ENCODE data around the gene COX8A. TPM values are rescaled to one million over a fixed set of nuclear protein-coding genes. Genes with fewer than 3 reads are reported as not detected.

The COX8A gene
- total RNA-seq, 1 donor from 2014 or later, result 182 TPM

DNA sequence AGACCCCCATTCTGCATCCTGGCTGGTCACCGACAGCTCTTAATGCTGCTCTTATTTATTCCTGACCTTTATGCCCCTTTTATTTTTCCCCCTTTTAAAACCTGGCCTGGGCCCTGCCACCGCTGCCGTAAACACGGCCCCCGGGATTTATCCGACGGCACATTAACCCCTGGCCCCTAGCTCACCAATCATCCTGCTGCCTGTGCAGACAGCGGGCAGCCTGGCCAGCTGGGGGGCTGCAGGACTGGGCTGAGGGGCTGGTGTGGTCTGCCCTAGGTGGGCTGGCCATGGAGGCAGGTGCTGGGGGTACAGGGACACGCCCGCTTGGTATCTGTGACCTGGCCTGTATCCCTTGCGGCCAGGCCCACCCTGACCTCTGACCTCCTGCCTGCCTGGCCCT is 39.9 kb downstream of the COX8A start:
- no peak for ATAC-seq (ENCODE audit: low read depth)
- no peaks in the 10 kb centered on the region for H3K4me1 Mint-ChIP-seq
- no peak overlapping the region for H3K4me3 Mint-ChIP-seq
- peaks cover 3% of the 10 kb centered on the region for H3K9me3 Mint-ChIP-seq
- no peaks in the 10 kb centered on the region for H3K36me3 Mint-ChIP-seq (ENCODE audit: low read depth)
- no peak overlapping the region for H3K27ac Mint-ChIP-seq
- DNase-seq, result no peak
- intact Hi-C loops (cut with micrococcal nuclease), result no loop called here
- peaks cover 3% of the 10 kb centered on the region for H3K27me3 Mint-ChIP-seq
- CTCF ChIA-PET, result no interaction called here
- POLR2A ChIA-PET, result no interaction called here
- TF ChIP-seq, protein P1, sequence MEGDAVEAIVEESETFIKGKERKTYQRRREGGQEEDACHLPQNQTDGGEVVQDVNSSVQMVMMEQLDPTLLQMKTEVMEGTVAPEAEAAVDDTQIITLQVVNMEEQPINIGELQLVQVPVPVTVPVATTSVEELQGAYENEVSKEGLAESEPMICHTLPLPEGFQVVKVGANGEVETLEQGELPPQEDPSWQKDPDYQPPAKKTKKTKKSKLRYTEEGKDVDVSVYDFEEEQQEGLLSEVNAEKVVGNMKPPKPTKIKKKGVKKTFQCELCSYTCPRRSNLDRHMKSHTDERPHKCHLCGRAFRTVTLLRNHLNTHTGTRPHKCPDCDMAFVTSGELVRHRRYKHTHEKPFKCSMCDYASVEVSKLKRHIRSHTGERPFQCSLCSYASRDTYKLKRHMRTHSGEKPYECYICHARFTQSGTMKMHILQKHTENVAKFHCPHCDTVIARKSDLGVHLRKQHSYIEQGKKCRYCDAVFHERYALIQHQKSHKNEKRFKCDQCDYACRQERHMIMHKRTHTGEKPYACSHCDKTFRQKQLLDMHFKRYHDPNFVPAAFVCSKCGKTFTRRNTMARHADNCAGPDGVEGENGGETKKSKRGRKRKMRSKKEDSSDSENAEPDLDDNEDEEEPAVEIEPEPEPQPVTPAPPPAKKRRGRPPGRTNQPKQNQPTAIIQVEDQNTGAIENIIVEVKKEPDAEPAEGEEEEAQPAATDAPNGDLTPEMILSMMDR (IDR thresholded peaks at IDR 0.05), result no peak

DNA sequence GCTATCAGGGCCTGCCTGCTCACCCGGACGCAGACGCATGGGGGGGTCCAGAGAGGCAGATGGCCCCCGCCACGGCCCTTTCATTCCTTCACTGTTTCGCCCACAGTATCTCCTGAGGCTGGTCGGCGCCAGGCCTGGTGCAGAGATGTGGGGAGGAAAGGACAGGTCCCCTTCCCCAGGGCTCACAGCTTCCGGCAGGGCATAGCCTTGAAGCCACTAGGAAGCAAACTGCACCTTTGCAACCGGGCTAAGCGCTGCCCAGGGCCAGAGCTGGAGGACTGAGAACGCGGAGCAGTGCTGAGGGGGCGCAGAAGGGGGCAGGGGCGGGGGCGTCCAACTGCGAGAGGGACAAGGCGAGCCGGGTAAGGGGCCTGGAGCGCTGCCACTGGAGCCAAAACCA is 41.1 kb downstream of the COX8A start:
- Mint-ChIP-seq H3K9me3 (peaks cover 3% of the 10 kb centered on the region), H3K27ac (no peak overlapping the region), H3K36me3 (ENCODE audit: low read depth) (no peaks in the 10 kb centered on the region), H3K4me3 (no peak overlapping the region), H3K4me1 (no peaks in the 10 kb centered on the region), H3K27me3 (peaks cover 3% of the 10 kb centered on the region)
- TF ChIP-seq, protein P1 (IDR thresholded peaks at IDR 0.05), result no peak
- DNase-seq (no peak), ATAC-seq (ENCODE audit: low read depth) (no peak)
- ChIA-PET CTCF (no interaction called here), POLR2A (no interaction called here)
- intact Hi-C loops (cut with micrococcal nuclease), result no loop called here

DNA sequence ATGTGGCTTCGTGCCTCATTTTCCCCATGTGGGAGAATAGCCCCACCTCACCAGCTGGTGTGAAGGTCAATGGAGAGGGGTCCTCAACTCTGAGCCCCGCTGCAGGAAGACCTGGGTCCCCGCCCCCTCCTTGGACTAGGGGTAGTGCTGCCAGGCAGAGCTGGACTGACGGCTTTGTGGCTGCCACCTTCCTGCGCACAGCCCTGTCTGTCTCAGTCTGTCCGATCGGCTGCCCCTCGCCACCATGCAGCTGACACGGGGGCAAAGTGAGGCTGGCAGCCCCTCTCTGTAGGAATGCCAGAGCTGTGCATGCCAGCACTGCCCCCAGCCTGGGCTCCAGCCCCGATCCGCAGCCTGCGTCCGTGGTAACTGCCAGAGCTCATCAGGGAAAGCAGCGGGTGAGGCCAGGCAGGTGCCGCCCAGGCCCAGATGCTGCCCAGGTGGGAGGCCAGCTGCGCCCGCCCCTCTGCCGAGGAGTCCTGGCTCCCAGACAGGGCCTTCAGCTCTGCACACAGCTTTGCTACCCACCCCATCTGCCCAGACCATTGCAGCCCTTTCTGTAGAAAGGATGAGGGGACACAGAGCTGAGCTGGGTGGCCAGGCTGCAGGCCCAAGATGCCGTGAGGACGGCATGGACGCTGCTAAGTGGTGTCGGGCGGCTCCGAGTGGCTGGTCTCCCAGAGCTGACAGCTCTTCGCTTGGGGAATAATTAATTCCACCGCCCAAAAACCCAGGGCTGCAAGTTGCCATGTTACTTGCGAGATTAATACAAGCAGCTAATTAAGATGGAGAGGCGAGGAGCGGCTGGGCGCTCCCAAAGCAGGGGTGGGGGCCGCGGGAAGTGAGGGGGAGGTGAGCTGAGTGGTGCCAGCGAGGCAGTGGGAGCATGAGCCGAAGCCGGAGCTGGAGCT is 41.8 kb downstream of the COX8A start:
- ATAC-seq (ENCODE audit: low read depth), result no peak
- POLR2A ChIA-PET, result no interaction called here
- H3K9me3 Mint-ChIP-seq, result no peaks in the 10 kb centered on the region
- CTCF ChIA-PET, result no interaction called here
- no peak for DNase-seq
- H3K36me3 Mint-ChIP-seq (ENCODE audit: low read depth), result no peaks in the 10 kb centered on the region
- no peak overlapping the region for H3K4me3 Mint-ChIP-seq
- TF ChIP-seq, protein P1 (IDR thresholded peaks at IDR 0.05), result no peak
- H3K27ac Mint-ChIP-seq, result no peak overlapping the region
- H3K27me3 Mint-ChIP-seq, result no peaks in the 10 kb centered on the region
- intact Hi-C loops (cut with micrococcal nuclease), result no loop called here
- H3K4me1 Mint-ChIP-seq, result no peaks in the 10 kb centered on the region

DNA sequence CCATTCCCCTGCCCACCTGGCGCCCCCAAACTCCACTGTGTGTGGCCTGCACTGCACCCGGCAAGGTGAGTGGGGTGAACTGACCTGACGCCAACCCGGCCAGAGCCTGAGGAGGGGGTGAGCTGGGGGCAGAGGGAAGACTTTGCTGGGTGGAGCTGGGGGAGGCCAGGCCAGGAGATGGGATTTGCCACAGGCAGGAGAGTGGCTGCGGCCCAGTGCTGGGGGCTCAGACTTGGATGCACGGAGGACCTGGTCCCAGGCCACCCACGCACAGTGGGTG is 43.5 kb downstream of the COX8A start:
- ATAC-seq (ENCODE audit: low read depth) (no peak), DNase-seq (no peak)
- H3K27me3 Mint-ChIP-seq, result no peaks in the 10 kb centered on the region
- TF ChIP-seq, protein P1 (IDR thresholded peaks at IDR 0.05), result no peak
- H3K4me3 Mint-ChIP-seq, result no peak overlapping the region
- POLR2A ChIA-PET, result no interaction called here
- no peaks in the 10 kb centered on the region for H3K4me1 Mint-ChIP-seq
- H3K27ac Mint-ChIP-seq, result no peak overlapping the region
- CTCF ChIA-PET, result no interaction called here
- intact Hi-C loops (cut with micrococcal nuclease), result no loop called here
- no peaks in the 10 kb centered on the region for H3K9me3 Mint-ChIP-seq
- H3K36me3 Mint-ChIP-seq (ENCODE audit: low read depth), result no peaks in the 10 kb centered on the region

DNA sequence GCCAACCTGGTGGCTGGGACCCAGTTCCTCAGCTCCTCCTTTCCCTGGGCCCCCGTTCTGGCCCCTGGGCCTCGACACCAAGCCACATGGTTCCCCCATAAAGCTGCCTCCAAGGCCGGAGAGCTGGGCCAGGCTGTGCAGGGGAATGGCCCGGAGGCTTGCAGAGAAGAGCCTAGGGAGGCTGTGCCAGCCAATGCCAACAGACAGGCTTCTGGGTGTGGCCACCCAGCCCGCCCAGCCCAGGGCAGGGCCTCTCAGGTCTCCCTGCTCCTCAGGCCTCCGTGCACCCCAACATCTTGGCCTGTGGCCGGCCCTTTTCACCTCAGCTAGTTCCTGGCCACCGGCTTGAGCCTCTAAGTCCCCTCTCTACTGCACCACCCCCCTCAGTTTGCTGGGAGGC is 43.9 kb downstream of the COX8A start:
- H3K4me3 Mint-ChIP-seq, result no peak overlapping the region
- intact Hi-C loops (cut with micrococcal nuclease), result no loop called here
- no peaks in the 10 kb centered on the region for H3K4me1 Mint-ChIP-seq

More for the DNA sequence above, 43.9 kb downstream of the COX8A start:
- CTCF ChIA-PET, result no interaction called here
- no peaks in the 10 kb centered on the region for H3K27me3 Mint-ChIP-seq
- TF ChIP-seq, protein P1 (IDR thresholded peaks at IDR 0.05), result no peak
- ATAC-seq (ENCODE audit: low read depth) (no peak), DNase-seq (no peak)
- H3K9me3 Mint-ChIP-seq, result no peaks in the 10 kb centered on the region
- no peak overlapping the region for H3K27ac Mint-ChIP-seq
- no peaks in the 10 kb centered on the region for H3K36me3 Mint-ChIP-seq (ENCODE audit: low read depth)
- POLR2A ChIA-PET, result no interaction called here
